Left ventricle myocardium inferior (tissue), 1 donor: ENCODE results near the gene RASSF3. TPM values are rescaled to one million over a fixed set of nuclear protein-coding genes. Genes with fewer than 3 reads are reported as not detected.
"Not testable (repeated sequence)": the region's sequence is repeated elsewhere in the genome, so short reads cannot be mapped to it uniquely, and the experiment has no call there.

Experiments used
- DNase-seq: peaks from one replicate; pipeline ENCODE4 v3.0.0-alpha.2; 2020
- H3K27ac ChIP-seq: fragments of 200-600 bp; replicated peaks from 2 replicates; pipeline ENCODE4 v1.8.0; 2021
- H3K27me3 ChIP-seq: fragments of 200-600 bp; 2 replicates; pipeline ENCODE4 v1.8.0; 2021; ENCODE audit warnings: low read depth
- H3K36me3 ChIP-seq: fragments of 200-600 bp; 2 replicates; pipeline ENCODE4 v1.8.0; 2021
- H3K4me1 ChIP-seq: fragments of 200-600 bp; 2 replicates; pipeline ENCODE4 v1.8.0; 2021
- H3K4me3 ChIP-seq: fragments of 200-600 bp; 2 replicates; pipeline ENCODE4 v1.8.0; 2021; ENCODE audit warnings: mild to moderate bottlenecking, moderate library complexity
- H3K9me3 ChIP-seq: fragments of 200-600 bp; replicated peaks from 2 replicates; pipeline ENCODE4 v1.8.0; 2021
- CTCF ChIP-seq: fragments of 200-600 bp; IDR thresholded peaks from 2 replicates; pipeline ENCODE4 v1.8.0; 2021; ENCODE audit warnings: antibody characterized with exemption, mild to moderate bottlenecking, borderline replicate concordance
- intact Hi-C: fragments of 100-400 bp; cut with micrococcal nuclease; formaldehyde crosslinking; loops from one replicate; pipeline ENCODE4 v1.11.0; 2022
- total RNA-seq: library from RNA; stranded (reverse); fragmentation: NEBNext Ultra II Directional; extraction: Animal tissue kit (Norgen Biotek cat#: 25700); gene quantifications from one replicate; pipeline ENCODE4 v1.2.1, GENCODE V29; 2021
- donor health status: DM: no; HTN: yes; CAD: no; lungs with severe emphysema.

The RASSF3 gene
- total RNA-seq, 1 donor from 2014 or later: 102 TPM

GRCh38 chr12:64688715-64689114 lies 78.4 kb downstream of the RASSF3 start:
- H3K36me3 ChIP-seq: peaks cover 38% of the 10 kb centered on the region
- H3K4me1 ChIP-seq: peaks cover 53% of the 10 kb centered on the region
- intact Hi-C loops: no loop called here
- H3K27ac ChIP-seq: peak overlapping the region; percentile 71
- no peaks in the 10 kb centered on the region for H3K9me3 ChIP-seq
- TF ChIP-seq CTCF: no peak
- no peak for DNase-seq
- no peaks in the 10 kb centered on the region for H3K27me3 ChIP-seq
- H3K4me3 ChIP-seq: no peak overlapping the region

- intact Hi-C loops, H3K27me3 ChIP-seq, H3K4me3 ChIP-seq, H3K27ac ChIP-seq, H3K9me3 ChIP-seq, DNase-seq: not testable (repeated sequence)
- Histone ChIP-seq H3K4me1 (peaks cover 51% of the 10 kb centered on the region), H3K36me3 (peaks cover 40% of the 10 kb centered on the region)
Measured at GRCh38 chr12:64690236-64690635, 79.9 kb downstream of the RASSF3 start.

GRCh38 chr12:64691227-64691794 lies 81.0 kb downstream of the RASSF3 start:
- DNase-seq: no peak
- Histone ChIP-seq H3K27ac (peak overlapping the region; percentile 7), H3K4me1 (peaks cover 61% of the 10 kb centered on the region), H3K36me3 (peaks cover 33% of the 10 kb centered on the region), H3K27me3 (no peaks in the 10 kb centered on the region), H3K9me3 (no peaks in the 10 kb centered on the region), H3K4me3 (no peak overlapping the region)
- no peak for TF ChIP-seq CTCF
- intact Hi-C loops: no loop called here

- peak overlapping the region; percentile 7 for H3K27ac ChIP-seq
- DNase-seq: no peak
- no peaks in the 10 kb centered on the region for H3K27me3 ChIP-seq
- peaks cover 66% of the 10 kb centered on the region for H3K4me1 ChIP-seq
- TF ChIP-seq CTCF: no peak
- H3K36me3 ChIP-seq: peaks cover 26% of the 10 kb centered on the region
- no peak overlapping the region for H3K4me3 ChIP-seq
- no peaks in the 10 kb centered on the region for H3K9me3 ChIP-seq
- intact Hi-C loops: no loop called here
Measured at GRCh38 chr12:64691795-64692583, 81.7 kb downstream of the RASSF3 start.

GRCh38 chr12:64694130-64695040 lies 84.1 kb downstream of the RASSF3 start:
- peaks cover 42% of the 10 kb centered on the region for H3K4me1 ChIP-seq
- H3K36me3 ChIP-seq: peaks cover 26% of the 10 kb centered on the region
- no peak for TF ChIP-seq CTCF
- H3K4me3 ChIP-seq: no peak overlapping the region
- H3K9me3 ChIP-seq: no peaks in the 10 kb centered on the region
- peak overlapping the region; percentile 41 for H3K27ac ChIP-seq
- intact Hi-C loops: no loop called here
- H3K27me3 ChIP-seq: no peaks in the 10 kb centered on the region
- DNase-seq: no peak
